ENCODE results near the gene BLOC1S1.

Gene BLOC1S1

GRCh38 chr12:55711786-55712553 lies 3.9 kb upstream of the BLOC1S1 start:
- no peak for DNase-seq

DNA sequence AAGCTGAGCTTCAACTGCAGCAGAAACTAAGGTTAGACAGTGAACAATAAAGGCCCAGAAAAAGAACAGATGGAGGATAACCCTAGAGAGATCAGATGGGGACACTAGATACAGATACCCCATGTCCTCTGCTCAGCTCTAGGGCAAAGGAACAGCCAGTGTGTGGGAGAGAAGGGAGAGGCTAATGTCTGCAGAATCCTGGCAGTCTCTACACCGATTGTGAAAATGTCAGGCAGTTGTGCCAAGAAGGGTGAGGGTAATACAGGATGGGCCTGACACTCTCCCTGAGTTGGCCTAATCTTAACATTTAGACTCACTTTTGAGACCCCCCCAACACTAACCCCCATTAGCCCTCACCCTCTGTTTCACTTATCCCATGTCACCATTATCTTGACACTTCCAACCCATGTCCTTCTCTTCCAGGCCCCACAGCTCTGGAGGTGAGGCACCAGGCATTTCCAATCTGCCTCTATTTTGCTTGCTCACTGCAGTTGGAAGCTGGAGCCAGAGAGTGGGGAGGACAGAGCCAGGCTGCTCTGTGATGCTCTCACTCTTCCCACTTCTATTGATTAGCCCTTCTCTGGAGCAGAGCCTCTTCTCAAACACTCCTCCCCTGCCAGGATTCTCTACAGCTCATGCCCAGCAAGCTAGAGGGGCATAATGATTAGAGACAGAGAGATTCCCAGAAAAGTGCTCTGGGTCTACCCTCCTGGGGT lies 3.0 kb upstream of the BLOC1S1 start:
- DNase-seq = no peak

GRCh38 chr12:55713721-55714120 lies 2.1 kb upstream of the BLOC1S1 start:
- DNase-seq = peak; percentile 93

GRCh38 chr12:55715169-55715764 lies 579 bp upstream of the BLOC1S1 start:
- DNase-seq = no peak

DNA sequence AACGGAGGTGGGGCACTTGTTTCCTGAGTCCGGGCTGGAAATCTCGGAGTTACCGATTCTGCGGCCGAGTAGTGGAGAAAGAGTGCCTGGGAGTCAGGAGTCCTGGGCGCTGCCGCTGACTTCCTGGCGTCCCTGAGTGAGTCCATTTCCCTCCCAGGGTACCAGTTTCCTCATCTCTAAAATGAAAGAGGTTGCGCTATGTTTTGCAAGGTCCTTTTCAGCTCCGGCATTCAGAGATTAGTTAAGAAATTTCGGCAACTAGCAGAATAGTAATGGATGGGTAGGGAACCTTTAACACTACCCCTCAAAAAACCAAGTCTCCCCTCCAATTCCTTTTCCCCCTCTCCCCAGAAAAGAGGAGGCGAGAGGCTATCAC lies 724 bp downstream of the BLOC1S1 start:
- no peak for DNase-seq

- peak; percentile 67 for DNase-seq
Measured at GRCh38 chr12:55717011-55718007, 1.5 kb downstream of the BLOC1S1 start.

- no peak for DNase-seq
Measured at GRCh38 chr12:55718015-55718414, 2.2 kb downstream of the BLOC1S1 start.

GRCh38 chr12:55718624-55719275 lies 2.9 kb downstream of the BLOC1S1 start:
- peak; percentile 72 for DNase-seq

- no peak for DNase-seq
Measured at GRCh38 chr12:55719371-55719770, 3.5 kb downstream of the BLOC1S1 start.

GRCh38 chr12:55720071-55720564 lies 4.3 kb downstream of the BLOC1S1 start, which contains the start of gene RDH5:
Gene RDH5 (plus strand): TSS chr12:55720393. CDS start chr12:55721185, 792 bp downstream.
- peak; percentile 84 for DNase-seq

DNA sequence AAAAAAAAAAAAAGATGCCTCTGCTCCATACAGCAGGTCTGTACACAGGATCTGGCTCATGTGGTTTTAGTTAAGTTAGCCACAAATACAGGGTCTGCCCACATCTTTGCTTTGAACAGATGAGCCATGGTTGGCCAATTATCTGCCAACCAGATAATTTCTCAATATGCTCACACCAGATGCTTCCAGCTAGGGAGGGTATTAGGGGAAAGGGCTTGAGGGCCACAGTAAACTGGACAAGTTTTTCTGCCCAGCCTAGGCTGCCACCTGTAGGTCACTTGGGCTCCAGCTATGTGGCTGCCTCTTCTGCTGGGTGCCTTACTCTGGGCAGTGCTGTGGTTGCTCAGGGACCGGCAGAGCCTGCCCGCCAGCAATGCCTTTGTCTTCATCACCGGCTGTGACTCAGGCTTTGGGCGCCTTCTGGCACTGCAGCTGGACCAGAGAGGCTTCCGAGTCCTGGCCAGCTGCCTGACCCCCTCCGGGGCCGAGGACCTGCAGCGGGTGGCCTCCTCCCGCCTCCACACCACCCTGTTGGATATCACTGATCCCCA lies 5.1 kb downstream of the BLOC1S1 start:
- DNase-seq = peak; percentile 89

DNA sequence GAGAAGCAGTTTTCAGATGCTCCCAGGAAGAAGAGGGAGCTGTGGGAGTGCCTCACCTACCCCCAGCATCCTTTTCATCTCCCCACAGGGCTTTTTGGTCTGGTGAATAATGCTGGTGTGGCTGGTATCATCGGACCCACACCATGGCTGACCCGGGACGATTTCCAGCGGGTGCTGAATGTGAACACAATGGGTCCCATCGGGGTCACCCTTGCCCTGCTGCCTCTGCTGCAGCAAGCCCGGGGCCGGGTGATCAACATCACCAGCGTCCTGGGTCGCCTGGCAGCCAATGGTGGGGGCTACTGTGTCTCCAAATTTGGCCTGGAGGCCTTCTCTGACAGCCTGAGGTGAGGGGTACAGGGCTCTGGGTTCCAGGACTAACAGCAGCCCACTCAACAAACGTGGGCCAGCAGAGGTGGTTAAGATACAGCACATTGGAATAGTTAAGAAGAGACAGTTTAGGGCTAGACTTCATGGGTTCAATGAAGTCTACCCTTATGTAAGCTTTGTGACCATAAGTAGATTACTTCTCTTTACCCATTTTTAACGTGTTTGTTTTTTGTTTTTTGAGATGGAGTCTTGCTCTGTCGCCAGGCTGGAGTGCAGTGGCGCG lies 5.9 kb downstream of the BLOC1S1 start:
- DNase-seq = no peak

GRCh38 chr12:55722948-55723347 lies 7.1 kb downstream of the BLOC1S1 start:
- no peak for DNase-seq

DNA sequence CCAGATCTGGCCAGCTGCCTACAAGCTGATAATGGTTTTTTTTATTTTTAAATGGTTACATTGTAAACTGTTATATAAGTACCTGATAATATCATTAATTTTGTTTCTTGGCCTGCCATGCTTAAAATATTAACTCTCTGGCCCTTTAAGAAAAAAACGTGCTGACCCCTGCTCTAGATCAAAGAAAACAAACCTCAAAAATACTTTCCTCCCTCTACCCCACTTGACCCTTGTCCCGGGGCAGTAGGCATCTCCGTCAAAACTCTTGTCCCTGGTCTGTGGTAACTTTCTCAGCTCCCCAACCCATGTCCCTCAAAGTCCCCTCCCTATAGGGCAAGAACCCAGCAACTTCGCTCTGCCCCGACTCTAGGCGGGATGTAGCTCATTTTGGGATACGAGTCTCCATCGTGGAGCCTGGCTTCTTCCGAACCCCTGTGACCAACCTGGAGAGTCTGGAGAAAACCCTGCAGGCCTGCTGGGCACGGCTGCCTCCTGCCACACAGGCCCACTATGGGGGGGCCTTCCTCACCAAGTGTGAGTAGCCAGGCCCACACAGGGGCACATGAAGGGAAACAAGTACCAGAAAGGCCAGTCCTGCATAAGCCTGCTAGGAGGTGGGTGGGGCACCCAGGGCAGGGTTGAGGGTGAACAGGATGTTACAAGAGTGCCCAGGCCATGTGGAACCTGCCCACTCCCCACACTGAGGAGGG lies 7.8 kb downstream of the BLOC1S1 start:
- DNase-seq = no peak

DNA sequence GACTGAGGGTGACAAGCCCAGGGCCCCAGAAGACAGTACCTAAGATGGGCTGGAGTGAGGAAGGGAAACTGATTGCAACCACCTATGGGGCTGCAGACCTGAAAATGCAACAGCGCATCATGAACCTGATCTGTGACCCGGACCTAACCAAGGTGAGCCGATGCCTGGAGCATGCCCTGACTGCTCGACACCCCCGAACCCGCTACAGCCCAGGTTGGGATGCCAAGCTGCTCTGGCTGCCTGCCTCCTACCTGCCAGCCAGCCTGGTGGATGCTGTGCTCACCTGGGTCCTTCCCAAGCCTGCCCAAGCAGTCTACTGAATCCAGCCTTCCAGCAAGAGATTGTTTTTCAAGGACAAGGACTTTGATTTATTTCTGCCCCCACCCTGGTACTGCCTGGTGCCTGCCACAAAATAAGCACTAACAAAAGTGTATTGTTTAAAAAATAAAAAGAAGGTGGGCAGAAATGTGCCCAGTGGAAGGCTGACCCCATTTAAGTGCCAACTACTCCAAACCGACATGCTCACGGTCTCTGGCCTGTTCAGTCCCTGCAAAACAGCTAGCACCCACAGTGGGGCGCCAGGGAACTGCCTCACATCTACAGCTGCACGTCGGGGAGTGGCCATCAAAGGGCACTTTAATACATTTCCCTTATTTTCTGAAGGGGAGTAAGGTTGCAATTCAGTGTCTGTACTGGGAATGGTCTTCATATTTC lies 8.5 kb downstream of the BLOC1S1 start:
- DNase-seq = peak; percentile 64

- no peak for DNase-seq
Measured at GRCh38 chr12:55724940-55725309, 9.1 kb downstream of the BLOC1S1 start.

- no peak for DNase-seq
Measured at GRCh38 chr12:55725556-55725955, 9.7 kb downstream of the BLOC1S1 start.

DNA sequence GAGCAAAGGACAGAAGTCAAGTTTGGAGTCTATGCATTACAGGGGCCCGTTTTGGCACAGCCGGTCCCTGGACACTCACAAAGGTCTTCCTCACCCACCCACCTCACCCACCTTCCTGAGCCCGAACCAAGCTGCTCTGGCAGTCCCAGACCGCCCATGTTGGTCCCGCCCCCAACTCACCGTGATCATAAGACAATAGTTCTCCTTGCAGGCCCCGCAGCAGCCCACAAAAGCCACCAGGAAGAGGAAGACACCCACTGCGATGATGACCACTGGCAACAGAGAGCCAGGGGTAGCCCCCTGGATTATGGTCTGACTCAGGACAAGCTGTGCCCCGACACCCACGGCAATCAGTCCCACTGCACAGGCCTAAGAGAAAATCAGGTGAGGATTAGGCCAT lies 11.1 kb downstream of the BLOC1S1 start:
- no peak for DNase-seq

- no peak for DNase-seq
Measured at GRCh38 chr12:55727643-55728185, 11.9 kb downstream of the BLOC1S1 start.

Data from fibroblast of skin of back (primary cell).